ENCODE data around the gene LRRC52. TPM values are rescaled to one million over a fixed set of nuclear protein-coding genes. Genes with fewer than 3 reads are reported as not detected.

Gene LRRC52
- total and polyA plus RNA-seq, 2 of the 13 experiments (the other 11 are each of a cell fraction or from before 2014, with no cell fraction given): not detected

DNA sequence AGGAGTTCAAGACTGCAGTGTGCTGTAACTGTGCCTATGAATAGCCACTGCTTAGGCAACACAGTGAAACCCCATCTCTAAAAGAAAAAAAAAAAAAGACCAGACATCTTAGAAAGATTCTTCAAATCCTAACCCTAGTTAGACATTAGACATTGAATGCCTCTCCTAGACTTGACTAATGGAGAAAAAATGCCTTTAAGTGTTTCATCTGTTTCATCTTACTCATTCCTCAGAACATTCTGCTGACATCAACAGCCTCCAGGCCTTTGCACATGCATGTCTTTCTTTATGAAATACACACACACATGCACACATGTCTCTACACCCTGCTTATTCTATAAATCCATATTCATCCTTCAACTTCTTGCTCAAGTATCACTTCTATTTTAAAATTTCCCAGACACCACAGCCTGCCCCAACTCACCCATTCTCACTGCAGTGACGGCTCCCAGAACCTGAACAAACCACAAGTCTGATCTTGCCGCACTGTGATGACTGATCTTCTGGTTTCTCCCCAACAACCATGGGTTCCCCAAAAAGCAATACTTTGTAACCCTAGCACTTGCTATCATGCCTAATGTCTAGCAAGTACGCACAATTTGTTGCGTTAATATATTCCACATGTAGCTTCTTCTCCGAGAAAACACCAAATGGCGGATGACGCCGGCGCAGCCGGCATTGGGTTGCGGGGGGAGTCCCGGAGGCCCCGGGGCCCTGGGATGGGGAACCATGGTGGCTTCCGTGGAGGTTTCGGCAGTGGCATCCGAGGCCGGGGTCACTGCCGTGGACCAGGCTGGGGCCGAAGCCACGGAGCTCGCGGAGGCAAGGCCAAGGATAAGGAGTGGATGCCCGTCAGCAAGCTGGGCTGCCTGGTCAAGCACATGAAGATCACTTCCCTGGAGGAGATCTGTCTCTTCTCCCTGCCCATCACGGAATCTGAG, 37.4 kb downstream of the LRRC52 start:
- CTCF ChIA-PET (ENCODE audit: low intra/inter-chr PET ratio, low total read pairs): no interaction called here
- ATAC-seq: no peak

More for the DNA sequence above, 37.4 kb downstream of the LRRC52 start:
- DNase-seq (ENCODE audit: low spot score): no peak
- POLR2A ChIA-PET: no interaction called here
- no peaks in the 10 kb centered on the region for H4K20me1 ChIP-seq (ENCODE audit: insufficient read depth, low read length)
- 65% methylated on average over 17 of the region's 24 CpGs for WGBS (ENCODE audit: low lambda C conversion rate)
- H3K79me2 ChIP-seq (ENCODE audit: insufficient read depth, low read length): no peaks in the 10 kb centered on the region
- no TSS peak for BruUV-seq (replicated peaks)
- no peak overlapping the region for H2AFZ ChIP-seq (ENCODE audit: low read length)
- no peak for FAIRE-seq
- H3K4me2 ChIP-seq (ENCODE audit: low read depth, low read length): no peak overlapping the region
- H3K36me3 ChIP-seq (replicated peaks in 1 of 2; ENCODE audit: control insufficient read depth in 1 of 2, insufficient read depth in 2 of 2, low read length in 2 of 2): no peaks in the 10 kb centered on the region
- no peaks in the 10 kb centered on the region for H3K27me3 ChIP-seq (ENCODE audit: control insufficient read depth in 1 of 2, insufficient read depth in 2 of 2, low read length in 2 of 2)
- no peaks in the 10 kb centered on the region for H3K9me3 ChIP-seq (ENCODE audit: low read length)
- H3K9ac ChIP-seq (ENCODE audit: insufficient read depth, low read depth, low read length): no peak overlapping the region
- H3K4me3 ChIP-seq (replicated peaks in 1 of 3; ENCODE audit: insufficient read depth in 1 of 3, low read depth in 2 of 3, low read length in 3 of 3): no peak overlapping the region
- H3K4me1 ChIP-seq (ENCODE audit: insufficient read depth, low read length): no peaks in the 10 kb centered on the region
- intact Hi-C loops (cut with micrococcal nuclease; ENCODE audit: unreplicated experiment) (no loop called here), in situ Hi-C loops (cut with HindIII; ENCODE audit: extremely low pct_ligation_motif_present, low pct_unique_long_range_greater_than_20kb) (loop anchor here (25.0 kb wide), 1 partner anchor 444 kb away; no protein-coding TSS in a partner anchor)
- TF ChIP-seq, protein P1, sequence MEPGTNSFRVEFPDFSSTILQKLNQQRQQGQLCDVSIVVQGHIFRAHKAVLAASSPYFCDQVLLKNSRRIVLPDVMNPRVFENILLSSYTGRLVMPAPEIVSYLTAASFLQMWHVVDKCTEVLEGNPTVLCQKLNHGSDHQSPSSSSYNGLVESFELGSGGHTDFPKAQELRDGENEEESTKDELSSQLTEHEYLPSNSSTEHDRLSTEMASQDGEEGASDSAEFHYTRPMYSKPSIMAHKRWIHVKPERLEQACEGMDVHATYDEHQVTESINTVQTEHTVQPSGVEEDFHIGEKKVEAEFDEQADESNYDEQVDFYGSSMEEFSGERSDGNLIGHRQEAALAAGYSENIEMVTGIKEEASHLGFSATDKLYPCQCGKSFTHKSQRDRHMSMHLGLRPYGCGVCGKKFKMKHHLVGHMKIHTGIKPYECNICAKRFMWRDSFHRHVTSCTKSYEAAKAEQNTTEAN (CRISPR knock-in tag; conservative IDR thresholded peaks at IDR 0.05): no peak
- no peak for TF ChIP-seq ZNF33B (CRISPR knock-in tag; IDR thresholded peaks at IDR 0.05)
- TF ChIP-seq FOXA3 (CRISPR knock-in tag; IDR thresholded peaks at IDR 0.05): no peak
- TF ChIP-seq ZNF777 (CRISPR knock-in tag; IDR thresholded peaks at IDR 0.05): no peak
- TF ChIP-seq, protein P2, sequence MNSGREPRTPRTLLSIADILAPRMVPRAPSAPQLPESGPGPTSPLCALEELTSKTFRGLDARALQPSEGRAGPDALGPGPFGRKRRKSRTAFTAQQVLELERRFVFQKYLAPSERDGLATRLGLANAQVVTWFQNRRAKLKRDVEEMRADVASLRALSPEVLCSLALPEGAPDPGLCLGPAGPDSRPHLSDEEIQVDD (CRISPR knock-in tag; IDR thresholded peaks at IDR 0.05; ENCODE audit: borderline replicate concordance): no peak
- no peak for TF ChIP-seq THYN1 (CRISPR knock-in tag; IDR thresholded peaks at IDR 0.05; ENCODE audit: borderline replicate concordance, low read depth)
- TF ChIP-seq, protein P3, sequence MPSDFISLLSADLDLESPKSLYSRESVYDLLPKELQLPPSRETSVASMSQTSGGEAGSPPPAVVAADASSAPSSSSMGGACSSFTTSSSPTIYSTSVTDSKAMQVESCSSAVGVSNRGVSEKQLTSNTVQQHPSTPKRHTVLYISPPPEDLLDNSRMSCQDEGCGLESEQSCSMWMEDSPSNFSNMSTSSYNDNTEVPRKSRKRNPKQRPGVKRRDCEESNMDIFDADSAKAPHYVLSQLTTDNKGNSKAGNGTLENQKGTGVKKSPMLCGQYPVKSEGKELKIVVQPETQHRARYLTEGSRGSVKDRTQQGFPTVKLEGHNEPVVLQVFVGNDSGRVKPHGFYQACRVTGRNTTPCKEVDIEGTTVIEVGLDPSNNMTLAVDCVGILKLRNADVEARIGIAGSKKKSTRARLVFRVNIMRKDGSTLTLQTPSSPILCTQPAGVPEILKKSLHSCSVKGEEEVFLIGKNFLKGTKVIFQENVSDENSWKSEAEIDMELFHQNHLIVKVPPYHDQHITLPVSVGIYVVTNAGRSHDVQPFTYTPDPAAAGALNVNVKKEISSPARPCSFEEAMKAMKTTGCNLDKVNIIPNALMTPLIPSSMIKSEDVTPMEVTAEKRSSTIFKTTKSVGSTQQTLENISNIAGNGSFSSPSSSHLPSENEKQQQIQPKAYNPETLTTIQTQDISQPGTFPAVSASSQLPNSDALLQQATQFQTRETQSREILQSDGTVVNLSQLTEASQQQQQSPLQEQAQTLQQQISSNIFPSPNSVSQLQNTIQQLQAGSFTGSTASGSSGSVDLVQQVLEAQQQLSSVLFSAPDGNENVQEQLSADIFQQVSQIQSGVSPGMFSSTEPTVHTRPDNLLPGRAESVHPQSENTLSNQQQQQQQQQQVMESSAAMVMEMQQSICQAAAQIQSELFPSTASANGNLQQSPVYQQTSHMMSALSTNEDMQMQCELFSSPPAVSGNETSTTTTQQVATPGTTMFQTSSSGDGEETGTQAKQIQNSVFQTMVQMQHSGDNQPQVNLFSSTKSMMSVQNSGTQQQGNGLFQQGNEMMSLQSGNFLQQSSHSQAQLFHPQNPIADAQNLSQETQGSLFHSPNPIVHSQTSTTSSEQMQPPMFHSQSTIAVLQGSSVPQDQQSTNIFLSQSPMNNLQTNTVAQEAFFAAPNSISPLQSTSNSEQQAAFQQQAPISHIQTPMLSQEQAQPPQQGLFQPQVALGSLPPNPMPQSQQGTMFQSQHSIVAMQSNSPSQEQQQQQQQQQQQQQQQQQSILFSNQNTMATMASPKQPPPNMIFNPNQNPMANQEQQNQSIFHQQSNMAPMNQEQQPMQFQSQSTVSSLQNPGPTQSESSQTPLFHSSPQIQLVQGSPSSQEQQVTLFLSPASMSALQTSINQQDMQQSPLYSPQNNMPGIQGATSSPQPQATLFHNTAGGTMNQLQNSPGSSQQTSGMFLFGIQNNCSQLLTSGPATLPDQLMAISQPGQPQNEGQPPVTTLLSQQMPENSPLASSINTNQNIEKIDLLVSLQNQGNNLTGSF (CRISPR knock-in tag; IDR thresholded peaks at IDR 0.05): no peak
- no peak for TF ChIP-seq MIXL1 (CRISPR knock-in tag; IDR thresholded peaks at IDR 0.05)
- TF ChIP-seq NR3C1 (CRISPR knock-in tag; IDR thresholded peaks at IDR 0.05): no peak
- no peak for TF ChIP-seq ZNF780A (CRISPR knock-in tag; IDR thresholded peaks at IDR 0.05)
- no peak overlapping the region for H3K27ac ChIP-seq (ENCODE audit: extremely low read length, insufficient read depth, low read length)

Measured in HepG2 (cell line).